Thoracic aorta (tissue), 2 donors: Measurements from ENCODE around the gene TPPP2. TPM values are rescaled to one million over a fixed set of nuclear protein-coding genes. Genes with fewer than 3 reads are reported as not detected.

Source experiments
- ATAC-seq: fragments of 150-250 bp; one replicate; pipeline ENCODE4 v1.8.0; 2017; ENCODE audit warnings: low read depth; ENCODE audit not compliant: insufficient number of reproducible peaks, low FRiP score
- DNase-seq: peaks from one replicate; pipeline ENCODE4 v3.0.0-alpha.2; 2020; ENCODE audit warnings: low spot score
- H3K27ac ChIP-seq, 2 donors: fragments of 200-600 bp; sonication (generic); 1 replicate in 1 of 2; 2 replicates in 1 of 2; pipeline ENCODE4 v1.5.1; 2016; ENCODE audit warnings: mild to moderate bottlenecking in 2 of 2, moderate library complexity in 2 of 2
- H3K27me3 ChIP-seq: fragments of 200-600 bp; sonication (generic); replicated peaks from 2 replicates; pipeline ENCODE4 v1.6.0; 2016; ENCODE audit warnings: mild to moderate bottlenecking; ENCODE audit not compliant: insufficient read depth
- H3K36me3 ChIP-seq: fragments of 200-600 bp; sonication (generic); one replicate; pipeline ENCODE4 v1.5.1; 2016
- H3K4me1 ChIP-seq, 2 donors: fragments of 200-600 bp; sonication (generic); 1 replicate in 1 of 2; 2 replicates in 1 of 2; pipeline versions ENCODE4 v1.5.1 to v1.6.0; 2016; ENCODE audit warnings: low read depth in 2 of 2, mild to moderate bottlenecking in 1 of 2; ENCODE audit not compliant: control insufficient read depth in 1 of 2
- H3K4me3 ChIP-seq: fragments of 200-600 bp; sonication (generic); 2 replicates; pipeline ENCODE4 v1.5.1; 2016; ENCODE audit warnings: mild to moderate bottlenecking
- H3K9me3 ChIP-seq: fragments of 200-600 bp; sonication (generic); 2 replicates; pipeline ENCODE4 v1.5.1; 2016
- CTCF ChIP-seq: fragments of 200-600 bp; sonication (generic); IDR thresholded peaks from one replicate; pipeline ENCODE4 v1.5.1; 2019; ENCODE audit warnings: antibody characterized with exemption
- total RNA-seq, 2 donors: library from RNA; depleted of rRNA; stranded (reverse); fragments of >200 nt; gene quantifications; one replicate each; pipeline versions ENCODE4 v1.1.0 to v1.2.3, GENCODE V29; 2016

TPPP2 gene
- total RNA-seq, 2 donors from 2014 or later, result not detected

- no peaks in the 10 kb centered on the region for H3K4me1 ChIP-seq
- no peaks in the 10 kb centered on the region for H3K27me3 ChIP-seq
- ATAC-seq (no peak), DNase-seq (no peak)
- TF ChIP-seq CTCF, result no peak
- no peak overlapping the region for H3K4me3 ChIP-seq
- no peak overlapping the region for H3K27ac ChIP-seq
- no peaks in the 10 kb centered on the region for H3K9me3 ChIP-seq
- H3K36me3 ChIP-seq, result no peaks in the 10 kb centered on the region
These were observed 30.0 kb downstream of the TPPP2 start for GRCh38 chr14:21059842-21060613.

- Histone ChIP-seq H3K9me3 (no peaks in the 10 kb centered on the region), H3K27me3 (no peaks in the 10 kb centered on the region), H3K4me1 (no peaks in the 10 kb centered on the region), H3K36me3 (no peaks in the 10 kb centered on the region), H3K27ac (no peak overlapping the region), H3K4me3 (no peak overlapping the region)
- no peak for TF ChIP-seq CTCF
- ATAC-seq, result no peak
- no peak for DNase-seq
These were observed 30.8 kb downstream of the TPPP2 start for GRCh38 chr14:21060614-21061346.

- Histone ChIP-seq H3K4me3 (no peak overlapping the region), H3K27ac (no peak overlapping the region), H3K4me1 (no peaks in the 10 kb centered on the region), H3K36me3 (no peaks in the 10 kb centered on the region), H3K27me3 (no peaks in the 10 kb centered on the region), H3K9me3 (no peaks in the 10 kb centered on the region)
- no peak for TF ChIP-seq CTCF
- DNase-seq (no peak), ATAC-seq (no peak)
These were observed 31.3 kb downstream of the TPPP2 start for GRCh38 chr14:21061347-21061668.

GRCh38 chr14:21063479-21063878 is 33.5 kb downstream of the TPPP2 start:
- H3K36me3 ChIP-seq, result no peaks in the 10 kb centered on the region
- ATAC-seq, result no peak
- H3K9me3 ChIP-seq, result no peaks in the 10 kb centered on the region
- H3K4me3 ChIP-seq, result no peak overlapping the region
- no peak for TF ChIP-seq CTCF
- H3K27ac ChIP-seq, result no peak overlapping the region
- H3K27me3 ChIP-seq, result no peaks in the 10 kb centered on the region
- no peaks in the 10 kb centered on the region for H3K4me1 ChIP-seq
- DNase-seq, result no peak

- no peak for ATAC-seq
- Histone ChIP-seq H3K36me3 (no peaks in the 10 kb centered on the region), H3K4me1 (peaks cover 9 to 17% of the 10 kb centered on the region in 2 donors), H3K4me3 (no peak overlapping the region), H3K27me3 (no peaks in the 10 kb centered on the region), H3K27ac (no peak overlapping the region), H3K9me3 (no peaks in the 10 kb centered on the region)
- DNase-seq, result no peak
- no peak for TF ChIP-seq CTCF
These were observed 37.0 kb downstream of the TPPP2 start for GRCh38 chr14:21066882-21067502.
